Upper lobe of right lung (tissue), 1 donor: Measurements from ENCODE around the gene EXOC3L2. TPM values are rescaled to one million over a fixed set of nuclear protein-coding genes. Genes with fewer than 3 reads are reported as not detected.

Experiments used
- ATAC-seq: fragments of 200-7000 bp; cut with Tn5 transposase; one replicate; pipeline ENCODE4 v1.9.1; 2020; ENCODE audit warnings: mild to moderate bottlenecking, moderate library complexity
- DNase-seq: peaks from one replicate; pipeline ENCODE4 v3.0.0-alpha.2; 2020
- H3K27ac ChIP-seq: fragments of 200-600 bp; one replicate; pipeline ENCODE4 v1.8.0; 2022
- H3K27me3 ChIP-seq: fragments of 200-600 bp; one replicate; pipeline ENCODE4 v1.8.0; 2022; ENCODE audit warnings: mild to moderate bottlenecking
- H3K36me3 ChIP-seq: fragments of 200-600 bp; one replicate; pipeline ENCODE4 v1.8.0; 2022
- H3K4me1 ChIP-seq: fragments of 200-600 bp; one replicate; pipeline ENCODE4 v1.8.0; 2022
- H3K4me3 ChIP-seq: fragments of 200-600 bp; one replicate; pipeline ENCODE4 v1.8.0; 2022; ENCODE audit warnings: mild to moderate bottlenecking
- H3K9me3 ChIP-seq: fragments of 200-600 bp; one replicate; pipeline ENCODE4 v1.8.0; 2022
- CTCF ChIP-seq: fragments of 200-600 bp; IDR thresholded peaks from one replicate; pipeline ENCODE4 v1.8.0; 2022; ENCODE audit warnings: antibody characterized with exemption
- intact Hi-C: fragments of 100-400 bp; cut with DNase I; formaldehyde crosslinking; loops from one replicate; pipeline ENCODE4 v1.11.0; 2022
- total RNA-seq: library from RNA; stranded (reverse); fragmentation: NEBNext Ultra II Directional; extraction: Animal tissue kit (Norgen Biotek cat#: 25700); gene quantifications from one replicate; pipeline ENCODE4 v1.2.1, GENCODE V29; 2021
- donor health status: DM: no; HTN: yes; CAD: no; lungs with severe emphysema.

Gene EXOC3L2
- total RNA-seq, 1 donor from 2014 or later = 11.9 TPM

- Histone ChIP-seq H3K9me3 (no peaks in the 10 kb centered on the region), H3K4me1 (peaks cover 31% of the 10 kb centered on the region), H3K27me3 (peaks cover 23% of the 10 kb centered on the region), H3K27ac (no peak overlapping the region), H3K4me3 (no peak overlapping the region), H3K36me3 (no peaks in the 10 kb centered on the region)
- ATAC-seq (peak; percentile 79), DNase-seq (peak; percentile 76)
- intact Hi-C loops = no loop called here
- no peak for TF ChIP-seq CTCF
Measured at GRCh38 chr19:45211751-45212381, 33.3 kb downstream of the EXOC3L2 start.

- DNase-seq (no peak), ATAC-seq (no peak)
- intact Hi-C loops = no loop called here
- no peak for TF ChIP-seq CTCF
- Histone ChIP-seq H3K9me3 (no peaks in the 10 kb centered on the region), H3K4me1 (peaks cover 15% of the 10 kb centered on the region), H3K36me3 (no peaks in the 10 kb centered on the region), H3K4me3 (no peak overlapping the region), H3K27ac (no peak overlapping the region), H3K27me3 (no peaks in the 10 kb centered on the region)
Measured at GRCh38 chr19:45206328-45206727, 38.9 kb downstream of the EXOC3L2 start.

- TF ChIP-seq CTCF = no peak
- Histone ChIP-seq H3K9me3 (no peaks in the 10 kb centered on the region), H3K4me1 (peaks cover 11% of the 10 kb centered on the region), H3K4me3 (no peak overlapping the region), H3K27me3 (no peaks in the 10 kb centered on the region), H3K36me3 (no peaks in the 10 kb centered on the region), H3K27ac (no peak overlapping the region)
- DNase-seq (no peak), ATAC-seq (no peak)
- intact Hi-C loops = no loop called here
Measured at GRCh38 chr19:45205810-45206209, 39.4 kb downstream of the EXOC3L2 start.

GRCh38 chr19:45202637-45203036 is 42.6 kb downstream of the EXOC3L2 start:
- ATAC-seq (peak; percentile 48), DNase-seq (no peak)
- TF ChIP-seq CTCF = no peak
- H3K4me3 ChIP-seq = no peak overlapping the region
- intact Hi-C loops = no loop called here
- H3K27ac ChIP-seq = no peak overlapping the region
- H3K27me3 ChIP-seq = no peaks in the 10 kb centered on the region
- no peaks in the 10 kb centered on the region for H3K36me3 ChIP-seq
- peaks cover 8% of the 10 kb centered on the region for H3K4me1 ChIP-seq
- H3K9me3 ChIP-seq = no peaks in the 10 kb centered on the region

GRCh38 chr19:45200568-45200967 is 44.6 kb downstream of the EXOC3L2 start:
- Histone ChIP-seq H3K27ac (no peak overlapping the region), H3K27me3 (no peaks in the 10 kb centered on the region), H3K9me3 (no peaks in the 10 kb centered on the region), H3K36me3 (no peaks in the 10 kb centered on the region), H3K4me3 (no peak overlapping the region), H3K4me1 (peaks cover 8% of the 10 kb centered on the region)
- peak; percentile 37 for TF ChIP-seq CTCF
- DNase-seq = no peak
- intact Hi-C loops = no loop called here
- ATAC-seq = peak; percentile 33

GRCh38 chr19:45195764-45196163 is 49.4 kb downstream of the EXOC3L2 start:
- no peaks in the 10 kb centered on the region for H3K9me3 ChIP-seq
- intact Hi-C loops = no loop called here
- no peak overlapping the region for H3K27ac ChIP-seq
- no peak for DNase-seq
- no peak for TF ChIP-seq CTCF
- ATAC-seq = no peak
- no peaks in the 10 kb centered on the region for H3K4me1 ChIP-seq
- H3K36me3 ChIP-seq = no peaks in the 10 kb centered on the region
- H3K27me3 ChIP-seq = no peaks in the 10 kb centered on the region
- no peak overlapping the region for H3K4me3 ChIP-seq
